ENCODE results near the gene STX1A. TPM values are rescaled to one million over a fixed set of nuclear protein-coding genes. Genes with fewer than 3 reads are reported as not detected.

Gene STX1A
- total and polyA plus RNA-seq, 2 of the 13 experiments (the other 11 are each of a cell fraction or from before 2014, with no cell fraction given): 6.1 to 12.2 TPM

- TF ChIP-seq MTERF4 (CRISPR knock-in tag; IDR thresholded peaks at IDR 0.05) (0 out of 2 replicates have a peak, but pooled peaks have one; percentile 47), MIER2 (CRISPR knock-in tag; IDR thresholded peaks at IDR 0.05) (no peak), ZNF512B (CRISPR knock-in tag; IDR thresholded peaks at IDR 0.05; ENCODE audit: borderline replicate concordance) (no peak), MYPOP (CRISPR knock-in tag; IDR thresholded peaks at IDR 0.05) (peak; percentile 41; the same call in 1 of the 2 replicates), ZNF382 (CRISPR knock-in tag; IDR thresholded peaks at IDR 0.05; ENCODE audit: borderline replicate concordance) (no peak), ZFY (CRISPR knock-in tag; IDR thresholded peaks at IDR 0.05) (peak; percentile 97), ZNF18 (CRISPR knock-in tag; IDR thresholded peaks at IDR 0.05; ENCODE audit: insufficient replicate concordance) (no peak), ZFP62 (CRISPR knock-in tag; IDR thresholded peaks at IDR 0.05) (0 out of 2 replicates have a peak, but pooled peaks have one; percentile 13), SKI (IDR thresholded peaks at IDR 0.05; ENCODE audit: partially characterized antibody) (no peak), NKX3-1 (CRISPR knock-in tag; IDR thresholded peaks at IDR 0.05) (no peak), ZNF17 (CRISPR knock-in tag; IDR thresholded peaks at IDR 0.05) (no peak), ZSCAN31 (CRISPR knock-in tag; IDR thresholded peaks at IDR 0.05; ENCODE audit: low read depth) (peak; percentile 55; the same call in 1 of the 2 replicates), PRDM10 (CRISPR knock-in tag; IDR thresholded peaks at IDR 0.05; ENCODE audit: low read depth) (peak; percentile 23; the same call in 1 of the 2 replicates), ZNF773 (CRISPR knock-in tag; IDR thresholded peaks at IDR 0.05; ENCODE audit: borderline replicate concordance) (no peak; the same call in 1 of the 2 replicates), MTF1 (CRISPR knock-in tag; IDR thresholded peaks at IDR 0.05) (no peak), SYNCRIP (IDR thresholded peaks at IDR 0.05; ENCODE audit: insufficient read depth, low read depth, low read length) (no peak), ZNF460 (CRISPR knock-in tag; IDR thresholded peaks at IDR 0.05; ENCODE audit: borderline replicate concordance) (no peak), ZNF768 (CRISPR knock-in tag; IDR thresholded peaks at IDR 0.05) (no peak)
Measured at GRCh38 chr7:73683056-73683787, 36.2 kb downstream of the STX1A start, which contains the start of the genes BUD23 and DNAJC30 (continued).
